ENCODE data around the gene TFRC.
"Not testable (repeated sequence)": the region's sequence is repeated elsewhere in the genome, so short reads cannot be mapped to it uniquely, and the experiment has no call there.

Gene TFRC

DNA sequence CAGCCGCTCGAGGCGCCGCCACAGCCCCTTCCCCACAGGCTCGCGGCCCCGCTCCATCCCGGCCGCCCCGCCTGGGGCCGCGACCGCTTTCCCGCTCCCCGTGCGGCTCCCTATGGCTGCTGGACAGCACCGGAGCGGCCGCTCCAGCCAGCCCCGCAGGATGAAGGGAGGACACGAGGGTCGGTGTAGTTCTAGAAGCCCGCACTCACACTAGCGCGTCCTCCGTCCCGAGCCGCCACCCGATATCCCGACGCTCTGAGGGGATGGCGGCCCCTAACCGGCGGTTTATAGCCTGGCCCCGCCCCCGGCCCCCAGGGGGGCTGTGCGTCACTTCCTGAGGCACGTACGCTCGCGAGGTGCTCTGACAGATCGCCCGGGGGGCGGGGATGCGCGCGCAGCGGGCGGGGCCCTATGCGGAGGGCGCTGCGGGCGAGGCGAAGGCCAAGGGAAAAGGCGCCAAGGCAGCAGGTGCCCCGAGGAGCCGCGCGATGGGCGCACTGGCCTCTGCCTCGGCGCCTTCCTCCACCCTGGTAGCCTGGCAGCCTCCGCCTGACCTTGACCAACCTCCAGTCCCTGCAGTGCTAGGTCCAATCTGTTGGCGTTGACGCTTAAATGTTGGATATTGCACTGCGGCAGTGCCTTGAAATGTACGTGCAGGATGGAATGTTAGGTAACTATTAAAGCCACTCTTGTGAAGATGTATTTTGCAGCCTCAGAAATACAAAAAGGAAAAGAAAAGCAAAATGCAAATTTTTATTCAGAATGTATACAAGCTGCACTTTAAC, at the start of gene TFRC:
TFRC (minus strand) TSS at position 257 of the 785 bp plus-strand sequence. CDS start 4,991 bp downstream, outside the sequence.
- DNase-seq: peak; percentile 93 to 99 (median 96)

DNA sequence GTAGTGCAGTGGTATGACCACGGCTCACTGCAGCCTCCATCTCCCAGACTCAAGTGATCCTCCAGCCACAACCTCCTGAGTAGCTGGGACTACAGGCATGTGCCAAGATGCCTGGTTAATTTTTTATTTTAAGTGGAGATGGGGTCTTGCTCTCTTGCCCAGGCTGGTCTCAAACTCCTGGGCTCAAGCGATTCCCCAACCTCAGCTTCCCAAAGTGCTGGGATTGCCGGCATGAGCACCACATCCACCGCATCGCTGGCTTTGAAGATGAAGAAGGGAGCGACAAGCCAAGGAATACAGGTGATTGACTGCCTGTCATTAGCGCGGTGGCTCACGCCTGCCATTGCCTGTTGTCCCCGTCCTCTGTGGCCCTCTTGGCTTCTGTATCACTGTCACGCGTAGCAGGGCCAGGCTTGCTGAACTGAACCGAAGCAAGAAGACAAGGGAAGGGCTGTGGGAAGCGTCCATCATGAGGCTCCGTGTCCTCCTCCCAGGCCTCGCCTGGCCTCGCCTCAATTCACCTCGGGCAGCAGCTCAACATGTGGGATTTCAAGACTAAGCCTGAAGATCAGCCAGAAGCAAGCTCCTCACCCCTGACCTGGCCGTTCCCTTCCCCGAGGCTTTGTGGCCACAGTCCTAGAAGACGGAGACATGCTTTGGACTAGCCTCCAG, 46.4 kb upstream of the TFRC start:
- DNase-seq: no peak

DNA sequence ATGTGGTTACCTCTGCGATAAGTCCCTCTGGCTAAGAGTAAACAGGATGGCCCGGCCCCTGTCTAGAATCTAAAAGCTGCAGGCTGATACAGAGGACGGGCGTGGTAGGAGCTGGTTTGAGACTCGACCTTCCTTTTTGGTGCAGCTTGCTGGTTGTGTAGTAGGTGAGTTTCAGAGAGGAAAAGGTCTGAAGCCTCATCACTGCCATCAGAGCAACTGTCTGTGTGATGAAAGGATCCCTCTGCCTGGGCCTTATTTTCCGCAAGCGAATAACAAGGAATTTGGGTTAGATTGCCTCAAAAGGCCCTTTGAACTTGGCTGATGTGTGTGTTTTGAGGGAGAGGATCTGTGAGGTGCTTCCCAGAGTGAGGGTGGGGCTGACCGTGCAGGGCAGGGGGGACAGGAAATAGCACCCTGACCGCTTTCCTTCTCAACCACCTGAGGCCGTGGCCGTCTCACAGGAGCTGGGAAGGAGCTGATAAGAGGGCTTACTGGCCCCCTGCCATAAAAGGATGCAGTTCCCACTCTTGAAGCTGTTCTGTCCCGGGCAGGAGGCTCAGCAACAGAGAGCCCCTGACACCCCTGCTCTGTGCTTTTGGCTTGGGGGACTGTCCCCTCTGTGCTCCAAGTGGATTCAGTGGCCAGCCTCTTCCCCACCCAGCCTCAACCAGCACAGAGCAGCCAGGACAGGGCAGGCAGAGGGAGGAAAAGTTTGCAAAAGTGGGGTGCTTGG, 45.6 kb upstream of the TFRC start:
- no peak for DNase-seq

DNA sequence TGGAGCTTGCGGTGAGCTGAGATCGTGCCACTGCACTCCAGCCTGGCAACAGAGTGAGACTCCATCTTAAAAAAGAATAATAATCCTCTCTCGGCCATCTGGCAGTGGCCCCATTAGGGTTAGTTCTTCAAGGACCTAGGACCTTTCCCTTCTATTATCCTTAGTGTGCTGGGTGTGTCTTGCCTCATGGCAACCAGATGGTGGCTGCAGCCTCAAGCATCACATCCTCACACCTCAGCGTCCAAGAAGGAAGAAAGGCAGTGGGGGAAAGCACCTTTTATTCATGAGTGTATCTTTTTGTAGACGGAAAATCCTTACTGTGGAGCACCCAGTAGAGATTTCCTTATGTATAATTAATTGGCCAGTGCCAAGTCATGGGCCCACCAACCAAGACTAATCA, 42.7 kb upstream of the TFRC start:
- peak in 2 of 3 donors; percentile 36 to 48 for DNase-seq

DNA sequence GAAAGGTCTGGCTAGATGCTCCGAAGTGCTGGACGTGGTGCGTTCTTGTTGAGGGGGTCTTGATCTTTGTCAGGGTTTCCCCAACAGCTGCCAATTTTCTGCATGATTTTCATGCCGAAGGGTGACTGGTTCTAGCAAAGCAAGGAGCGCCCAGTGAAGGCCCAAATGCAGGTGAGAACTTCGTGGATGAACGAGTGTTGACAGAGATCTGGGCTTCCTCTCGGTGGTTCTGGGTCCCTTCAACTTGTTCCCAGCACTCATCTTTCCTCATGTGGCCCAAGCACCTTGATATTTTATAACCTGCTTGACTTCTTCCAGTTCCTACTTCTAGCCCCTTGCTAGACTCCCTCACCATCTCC, 40.8 kb upstream of the TFRC start:
- DNase-seq: no peak

DNA sequence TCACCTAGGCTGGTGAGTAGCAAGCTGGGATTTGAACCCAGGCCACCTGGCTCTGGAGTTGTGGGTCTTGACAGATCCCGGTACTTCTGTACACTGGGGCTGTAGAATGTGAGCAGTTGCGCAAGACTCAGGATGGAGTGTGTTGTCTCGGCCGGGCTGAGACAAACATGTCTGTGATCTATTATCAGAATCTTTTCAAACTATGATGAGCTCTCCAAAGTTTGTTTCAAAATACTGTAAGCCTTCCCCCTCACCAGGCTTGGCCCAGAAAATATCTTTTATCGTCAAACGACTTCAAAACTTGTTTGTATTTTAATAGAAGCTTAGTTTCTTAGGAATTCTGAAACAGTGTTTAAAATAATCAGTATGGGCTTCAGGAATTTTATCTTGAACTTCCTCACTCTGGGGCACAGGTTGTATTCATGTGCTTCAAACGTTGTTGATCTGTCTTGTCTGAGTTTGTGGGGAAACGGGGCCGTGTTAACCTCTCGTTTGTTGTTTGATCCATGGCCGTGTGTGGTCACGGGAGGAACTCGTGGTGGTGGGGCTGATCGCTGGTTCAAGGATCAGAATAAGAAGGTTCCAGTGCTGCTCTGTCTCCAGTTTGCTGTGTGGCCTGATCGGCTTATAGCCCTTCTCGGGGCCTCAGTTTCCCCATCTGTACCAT, 40.3 kb upstream of the TFRC start:
- DNase-seq: peak; percentile 31 to 55 (median 35)

DNA sequence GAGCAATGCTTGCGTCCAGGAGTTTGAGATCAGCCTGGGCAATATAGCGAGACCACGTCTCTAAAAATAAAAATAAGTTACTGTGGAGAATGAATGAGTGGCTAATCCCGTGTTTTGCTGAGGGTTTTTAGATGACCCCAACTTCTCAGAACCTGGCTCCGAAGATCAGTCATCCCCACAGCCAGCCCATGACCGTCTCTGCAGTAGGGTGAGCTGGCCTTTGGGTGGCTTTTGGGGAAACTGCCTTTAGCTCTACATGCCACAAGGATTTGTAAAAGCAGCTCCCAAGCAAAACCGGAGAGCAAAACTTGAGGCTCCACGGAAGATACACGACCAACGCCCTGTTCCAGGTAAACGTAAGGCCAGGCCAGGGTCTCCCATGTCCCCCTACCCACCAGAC, 39.2 kb upstream of the TFRC start:
- DNase-seq: peak; percentile 38 to 53 (median 45)

DNA sequence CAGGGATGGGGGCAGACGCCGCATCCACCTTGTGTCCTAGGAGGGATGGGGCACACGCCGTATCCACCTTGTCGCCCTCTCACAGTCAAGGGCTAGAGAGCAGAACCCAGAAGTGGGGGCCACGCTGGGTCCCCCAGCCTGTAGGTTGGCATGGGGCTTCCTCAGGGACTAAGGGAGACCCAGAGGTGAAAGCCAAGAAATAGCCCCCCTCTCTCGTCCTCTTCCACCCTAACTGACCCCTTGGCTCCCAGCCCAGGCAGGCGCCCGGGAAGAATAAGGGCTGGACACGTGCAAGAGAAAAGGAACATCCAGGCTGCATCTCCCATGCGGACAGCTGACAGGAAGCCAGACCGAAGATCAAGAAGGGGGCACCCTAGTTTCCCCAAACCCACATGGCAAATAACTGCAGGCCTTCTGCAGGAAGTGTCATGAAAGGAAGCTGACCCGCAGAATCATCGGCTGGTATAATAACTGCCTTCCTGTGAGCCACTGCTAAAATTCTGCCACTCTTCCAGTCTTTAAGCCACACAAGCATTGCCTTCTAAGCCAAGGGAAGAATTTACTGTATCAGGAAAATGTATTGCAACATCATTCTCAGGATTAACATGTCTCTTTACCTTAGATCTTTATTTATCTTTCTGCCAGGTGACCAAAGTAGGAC, 38.5 kb upstream of the TFRC start:
- peak; percentile 46 to 59 (median 58) for DNase-seq

DNA sequence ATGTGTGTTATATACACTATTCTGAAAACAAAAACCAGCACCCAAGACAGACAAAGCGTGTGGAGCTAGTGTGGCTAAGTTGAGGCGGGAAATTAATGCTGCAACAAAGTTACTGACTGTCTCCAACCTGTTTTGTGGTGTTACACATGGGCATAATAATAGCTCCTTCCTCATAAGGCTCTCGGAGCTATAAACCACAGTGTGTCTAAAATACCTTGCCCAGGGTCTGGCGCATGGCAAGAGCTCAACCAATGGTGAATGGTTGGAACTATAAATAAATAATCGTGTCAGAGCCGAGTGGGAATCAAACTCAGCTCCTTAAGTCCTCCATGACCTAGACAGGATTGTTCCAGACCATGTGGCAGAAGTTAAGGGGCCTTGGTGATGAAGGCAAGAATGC, 35.9 kb upstream of the TFRC start:
- no peak for DNase-seq

DNA sequence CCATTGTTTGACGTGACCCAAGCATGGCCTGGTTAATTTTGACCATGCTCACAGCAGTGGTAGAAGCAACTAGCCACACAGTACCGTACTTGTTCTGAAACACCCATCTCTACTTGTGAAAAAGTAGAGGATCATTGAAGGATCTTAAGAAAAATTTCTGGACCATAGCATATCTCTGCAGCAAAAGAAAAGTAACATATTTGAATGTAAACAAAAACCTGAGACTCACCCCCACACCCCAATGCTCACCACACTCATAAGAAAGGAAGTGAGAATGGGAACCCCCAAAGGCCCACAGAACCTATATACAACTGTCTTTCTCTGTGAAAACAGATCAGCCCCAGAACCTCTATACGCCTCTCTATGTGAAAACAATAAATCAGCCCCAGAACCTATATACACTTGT, 33.8 kb upstream of the TFRC start:
- DNase-seq: peak; percentile 28 to 51 (median 44)

DNA sequence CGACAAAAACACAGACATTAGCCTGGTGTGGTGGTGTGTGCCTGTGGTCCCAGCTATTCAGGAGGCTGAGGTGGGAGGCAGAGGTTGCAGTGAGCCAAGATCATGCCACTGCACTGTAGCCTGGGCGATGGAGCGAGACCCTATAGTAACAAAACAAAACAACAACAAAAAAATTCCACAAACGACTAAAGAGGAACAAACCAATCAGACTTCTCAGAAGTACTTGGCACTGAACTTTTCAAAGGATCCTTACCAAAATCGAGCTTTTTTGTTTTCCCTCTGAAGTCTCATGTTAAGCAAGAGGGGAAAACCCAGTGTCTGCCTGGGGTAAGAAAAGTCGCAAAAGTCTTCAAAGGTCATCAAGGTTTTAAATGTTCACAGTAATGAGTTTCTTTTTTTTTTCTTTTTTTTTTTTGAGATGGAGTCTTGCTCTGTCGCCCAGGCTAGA, 30.1 kb upstream of the TFRC start:
- DNase-seq: peak; percentile 80 to 96 (median 87)

DNA sequence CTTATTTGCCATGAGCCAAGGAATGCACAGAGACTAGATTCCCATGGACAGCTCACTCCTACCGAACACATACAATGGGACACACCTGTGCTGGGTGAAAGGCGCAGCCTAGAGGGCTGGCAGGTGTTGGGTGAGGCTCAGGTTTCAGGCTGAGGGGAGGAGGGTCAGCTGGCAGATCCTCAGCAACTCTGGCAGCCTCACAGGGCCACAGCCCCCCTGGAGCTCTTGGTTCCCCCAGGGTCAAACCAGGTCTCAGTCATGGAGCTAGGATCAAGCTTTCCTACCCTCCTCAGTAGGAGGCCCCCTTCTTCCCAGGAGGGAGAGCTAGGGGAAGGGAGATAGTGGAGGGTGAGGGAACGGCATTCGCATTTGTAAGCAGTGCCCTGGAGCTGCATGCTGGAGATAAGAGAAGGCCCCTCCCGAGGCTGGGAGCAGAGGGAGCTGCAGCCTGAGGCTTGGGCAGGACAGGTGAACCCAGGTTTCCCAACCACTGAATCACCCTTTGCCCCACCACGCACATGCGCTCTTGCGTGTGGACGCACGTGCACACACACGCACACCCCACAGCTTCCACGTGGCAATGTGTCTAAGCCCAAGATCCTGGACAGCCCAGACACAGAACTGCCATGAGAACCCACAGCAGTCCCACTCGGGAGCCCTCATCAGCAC, 26.3 kb upstream of the TFRC start:
- no peak for DNase-seq

DNA sequence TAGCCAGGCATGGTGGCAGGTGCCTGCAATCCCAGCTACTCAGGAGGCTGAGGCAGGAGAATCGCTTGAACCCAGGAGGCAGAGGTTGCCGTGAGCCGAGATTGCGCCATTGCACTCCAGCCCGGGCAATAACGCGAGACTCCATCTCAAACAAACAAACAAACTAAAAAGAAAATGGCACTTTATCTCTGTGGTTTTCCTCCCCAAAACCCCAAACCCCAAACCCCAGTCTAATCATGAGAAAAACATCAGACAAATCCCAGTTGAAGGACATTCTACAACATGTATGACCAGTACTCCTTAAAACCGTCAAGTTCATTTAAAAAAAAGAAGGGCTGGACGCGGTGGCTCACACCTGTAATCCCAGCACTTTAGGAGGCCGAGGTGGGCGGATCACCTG, 22.8 kb upstream of the TFRC start:
- DNase-seq: not testable (repeated sequence)

DNA sequence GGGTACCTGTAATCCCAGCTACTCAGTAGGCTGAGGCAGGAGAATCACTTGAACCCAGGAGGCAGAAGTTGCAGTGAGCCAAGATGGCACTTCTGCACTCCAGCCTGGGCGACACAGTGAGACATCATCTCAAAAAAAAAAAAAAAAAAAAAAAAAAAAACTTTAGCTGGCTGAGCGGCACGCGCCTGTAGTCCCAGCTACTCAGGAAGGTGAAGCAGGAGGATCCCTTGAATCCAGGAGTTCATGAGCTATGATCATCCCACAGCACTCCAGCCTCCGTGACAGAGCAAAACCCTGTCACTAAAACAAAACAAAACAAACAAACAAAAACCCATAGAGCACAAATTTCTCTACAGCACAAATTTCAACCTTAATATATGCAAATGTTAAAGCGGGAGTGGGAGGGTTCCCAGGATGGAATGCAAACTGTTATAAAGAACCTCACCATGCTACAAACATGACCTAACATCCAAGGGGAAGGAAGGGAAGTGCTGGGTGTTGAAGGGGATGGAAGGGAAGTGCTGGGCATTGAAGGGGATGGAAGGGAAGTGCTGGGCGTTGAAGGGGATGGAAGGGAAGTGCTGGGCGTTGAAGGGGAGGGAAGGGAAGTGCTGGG, 16.6 kb upstream of the TFRC start:
- peak; percentile 59 to 80 (median 65) for DNase-seq

DNA sequence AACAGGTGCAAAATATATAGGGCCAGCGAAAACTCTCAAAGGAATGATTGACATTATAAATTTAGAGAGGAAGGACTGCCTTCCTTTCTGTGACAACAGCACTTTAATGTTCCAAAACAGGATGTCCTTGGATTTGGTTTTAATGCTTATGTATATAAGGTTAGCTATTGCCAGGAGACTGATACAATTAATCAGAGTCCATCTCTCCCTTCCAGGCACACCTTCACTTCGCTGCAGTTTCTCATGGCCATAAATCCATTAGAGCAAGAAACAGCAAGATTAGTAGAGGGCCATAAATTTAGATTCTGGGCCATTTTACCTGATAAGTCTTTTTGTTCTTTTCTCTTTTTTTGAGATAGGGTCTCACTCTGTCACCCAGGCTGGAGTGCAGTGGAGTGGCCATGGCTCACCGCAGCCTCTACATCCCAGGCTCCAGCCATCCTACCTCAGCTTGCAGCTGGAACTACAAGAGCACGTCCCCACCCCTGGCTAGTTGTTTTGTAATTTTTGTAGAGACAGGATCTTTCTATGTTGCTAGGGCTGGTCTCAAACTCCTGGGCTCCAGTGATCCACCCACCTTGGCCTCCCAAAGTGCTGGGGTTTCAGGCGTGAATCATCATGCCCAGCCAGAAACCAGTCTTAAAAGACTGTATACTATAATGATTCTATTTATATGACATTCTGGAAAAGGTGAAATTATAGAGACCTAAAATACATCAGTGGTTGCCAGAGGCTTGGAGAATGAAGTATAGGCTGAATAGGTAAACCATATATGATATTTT, 15.7 kb upstream of the TFRC start:
- no peak for DNase-seq

DNA sequence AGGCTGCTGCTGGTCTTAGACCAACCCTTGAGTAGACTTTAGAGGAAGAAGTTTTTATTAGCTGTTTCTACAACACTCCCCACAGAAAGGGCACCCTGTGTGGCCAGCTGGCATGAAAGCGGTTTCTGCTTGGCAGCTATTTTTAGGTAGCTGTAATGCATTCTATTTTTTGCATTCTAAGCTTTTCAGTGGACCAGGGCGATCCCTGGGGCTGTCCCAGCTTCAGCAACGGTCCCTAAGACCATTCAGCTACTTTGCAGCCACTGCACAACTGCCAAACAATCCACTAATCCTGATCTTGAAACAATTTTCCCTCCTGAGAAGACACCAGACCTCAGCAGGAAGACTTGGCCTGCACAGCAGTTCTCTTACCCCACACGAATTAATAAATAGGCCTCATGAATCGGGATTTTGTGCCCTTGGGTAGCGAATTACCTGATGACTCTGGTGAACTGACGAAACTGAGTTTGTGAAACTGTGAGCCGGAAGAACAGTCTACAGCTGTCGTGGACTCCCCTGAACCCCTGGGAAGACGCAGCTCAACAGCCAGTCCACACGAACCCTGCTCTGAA, 14.6 kb upstream of the TFRC start:
- DNase-seq: peak; percentile 74 to 82 (median 77)

DNA sequence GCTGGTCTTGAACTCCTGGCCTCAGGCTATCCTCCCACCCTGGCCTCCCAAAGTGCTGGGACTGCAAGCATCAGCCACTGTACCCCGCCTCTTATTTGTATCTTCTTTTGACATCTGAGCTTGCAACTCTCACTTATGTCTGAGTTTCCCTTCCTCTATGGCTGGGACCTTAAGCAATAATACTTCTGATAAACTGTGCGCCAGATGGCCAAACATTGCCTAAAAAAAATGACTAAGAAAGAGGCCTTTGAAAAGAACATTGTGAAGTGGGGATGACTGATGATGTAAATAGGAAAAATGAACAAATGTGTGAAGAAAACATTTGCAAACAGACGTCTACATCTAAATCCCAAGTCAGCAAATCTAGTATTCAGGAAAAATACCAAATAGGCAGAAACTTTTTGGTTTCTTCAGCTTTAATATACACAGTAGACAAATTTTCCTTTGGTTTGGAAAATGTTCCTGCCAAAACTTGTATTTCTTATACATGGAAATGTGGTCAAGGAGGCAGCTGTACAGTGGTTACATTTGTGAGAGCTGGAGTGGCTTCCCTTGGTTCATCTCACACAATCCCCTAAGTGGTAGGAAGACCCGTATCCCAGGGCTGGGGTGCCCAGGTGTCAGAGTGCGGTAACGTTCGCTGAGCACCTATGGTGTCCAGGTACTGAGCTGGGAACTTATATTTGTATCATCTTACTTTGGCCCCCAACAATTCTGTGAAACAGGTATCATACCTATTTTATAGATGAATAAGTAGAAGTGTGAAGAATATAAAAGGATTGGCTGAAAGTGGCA, 11.6 kb upstream of the TFRC start:
- DNase-seq: peak; percentile 80 to 95 (median 92)

DNA sequence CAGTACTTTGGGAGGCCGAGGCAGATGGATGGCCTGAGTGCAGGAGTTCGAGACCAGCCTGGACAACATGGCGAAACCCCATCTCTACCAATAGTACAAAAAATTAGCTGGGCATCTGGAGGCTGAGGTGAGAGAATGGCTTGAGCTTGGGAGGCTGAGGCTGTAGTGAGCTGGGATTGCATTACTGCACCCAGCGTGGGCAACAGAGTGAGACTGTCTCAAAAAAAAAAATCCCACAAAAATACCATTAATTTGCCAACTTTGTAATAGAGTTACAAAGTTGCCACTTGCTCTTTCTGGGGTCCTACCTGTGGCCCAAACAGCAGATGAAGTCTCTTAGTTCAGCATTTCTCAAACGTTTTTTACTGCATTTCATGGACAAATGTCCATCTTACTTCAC, 6.0 kb upstream of the TFRC start:
- peak; percentile 54 to 60 (median 54) for DNase-seq

DNA sequence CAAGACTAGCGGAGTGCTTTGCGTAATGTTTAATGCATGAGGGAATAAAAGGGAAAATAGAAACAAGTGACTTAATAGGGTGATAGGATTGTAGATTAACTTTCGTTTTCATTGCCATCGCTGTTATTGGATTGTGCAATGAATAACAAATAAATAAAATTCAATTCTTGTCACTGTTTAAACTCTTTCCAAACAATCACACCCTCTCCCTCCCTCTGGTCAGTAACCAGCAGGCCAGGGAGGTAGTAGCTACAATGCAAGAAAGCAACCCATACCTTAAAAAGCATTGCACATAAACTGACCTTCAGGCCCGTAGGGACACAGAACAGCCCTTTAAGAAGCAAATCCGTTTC, 705 bp upstream of the TFRC start:
- DNase-seq: peak; percentile 25 to 73 (median 38)
